Panc1 (cell line): ENCODE data around the gene ABCG1. TPM values are rescaled to one million over a fixed set of nuclear protein-coding genes. Genes with fewer than 3 reads are reported as not detected.

Experiments used
- ATAC-seq: fragments of 200-7000 bp; cut with Tn5 transposase; 2 replicates; pipeline ENCODE4 v1.9.1; 2020; ENCODE audit warnings: mild to moderate bottlenecking, moderate library complexity
- BruUV-seq: library from RNA; stranded (reverse); fragments of 400-500 nt; replicated peaks from 2 replicates; lab custom pipeline; 2021; lab: Mats Ljungman, UMichigan
- CTCF ChIA-PET: fragments of 300-600 bp; sonication (Branson Sonifier 250); formaldehyde crosslinking; loops from one replicate; lab custom pipeline; 2022; ENCODE audit warnings: antibody characterized with exemption; lab: Charles Lee
- POLR2A ChIA-PET: fragments of 300-600 bp; sonication (Branson Sonifier 250); formaldehyde crosslinking; loops from one replicate; lab custom pipeline; 2022; ENCODE audit warnings: antibody characterized with exemption; lab: Charles Lee
- DNase-seq: peaks from one replicate; pipeline ENCODE4 v3.0.0-alpha.2; 2010; ENCODE audit warnings: low read depth, low spot score
- H3K27ac ChIP-seq: 2 replicates; pipeline ENCODE4 v1.5.1; 2011; ENCODE audit warnings: mild to moderate bottlenecking, low read length, inconsistent platforms
- H3K27me3 ChIP-seq: fragments of 200-500 bp; sonication (Bioruptor generic); 2 replicates; pipeline ENCODE4 v1.6.0; 2014; ENCODE audit warnings: low read length, inconsistent platforms; ENCODE audit not compliant: control insufficient read depth, insufficient read depth
- H3K36me3 ChIP-seq: fragments of 200-500 bp; sonication (Bioruptor generic); 2 replicates; pipeline ENCODE4 v1.5.1; 2014; ENCODE audit warnings: inconsistent platforms, mild to moderate bottlenecking, low read length, moderate library complexity; ENCODE audit not compliant: control insufficient read depth, insufficient read depth
- H3K4me1 ChIP-seq: 2 replicates; pipeline ENCODE4 v1.5.1; 2011; ENCODE audit warnings: inconsistent platforms, mild to moderate bottlenecking, low read length, moderate library complexity; ENCODE audit not compliant: control insufficient read depth, insufficient read depth
- H3K4me3 ChIP-seq, 2 experiments: 2 replicates each; pipeline ENCODE4 v1.5.1; 2011 to 2012; ENCODE audit warnings: low read depth in 2 of 2, low read length in 2 of 2, mild to moderate bottlenecking in 2 of 2, inconsistent platforms in 1 of 2, moderate library complexity in 1 of 2
- H3K9me3 ChIP-seq: fragments of 200-500 bp; sonication (Bioruptor generic); 2 replicates; pipeline ENCODE4 v1.5.1; 2014; ENCODE audit warnings: low read depth, mild to moderate bottlenecking, inconsistent platforms, low read length, moderate library complexity; ENCODE audit not compliant: control insufficient read depth, insufficient read depth
- POLR2AphosphoS5 ChIP-seq: IDR thresholded peaks from 2 replicates; pipeline ENCODE4 v1.6.1; 2012; ENCODE audit warnings: mild to moderate bottlenecking, low read depth, low read length, moderate library complexity
- SIN3A ChIP-seq: IDR thresholded peaks from 2 replicates; pipeline ENCODE4 v1.6.1; 2012; ENCODE audit warnings: low read depth, mild to moderate bottlenecking, low read length, moderate library complexity, borderline replicate concordance; ENCODE audit not compliant: insufficient read depth
- TCF7L2 ChIP-seq: IDR thresholded peaks from 2 replicates; pipeline ENCODE4 v1.6.1; 2011; ENCODE audit warnings: mild to moderate bottlenecking, low read depth, low read length, inconsistent platforms
- in situ Hi-C: cut with HindIII; loops from 2 replicates; pipeline ENCODE4 v1.10.0; 2016; ENCODE audit warnings: low sequenced_read_pairs, low pct_unique_long_range_greater_than_20kb
- intact Hi-C: fragments of 100-400 bp; cut with micrococcal nuclease; formaldehyde crosslinking; loops from one replicate; pipeline ENCODE4 v1.10.0; 2022; ENCODE audit not compliant: unreplicated experiment
- total RNA-seq: library from RNA; stranded (reverse); gene quantifications from one replicate; pipeline ENCODE4 v1.2.1, GENCODE V29; 2021; ENCODE audit not compliant: unreplicated experiment
- TF ChIP-seq, protein P1 (sequence below): fragments of 450-650 bp; IDR thresholded peaks from 2 replicates; pipeline ENCODE4 v1.5.1; 2017; ENCODE audit warnings: mild to moderate bottlenecking
- TF ChIP-seq, protein P2 (sequence below), 2 experiments: IDR thresholded peaks; 2 replicates each; pipeline ENCODE4 v1.6.1; 2011 to 2012; ENCODE audit warnings: low read depth in 2 of 2, control low read depth in 1 of 2, low read length in 1 of 2, mild to moderate bottlenecking in 1 of 2, moderate library complexity in 1 of 2; ENCODE audit not compliant: insufficient read depth in 1 of 2

ABCG1 gene
- total RNA-seq, 1 experiment from 2014 or later: 0.80 TPM

GRCh38 chr21:42337830-42338728, 119.1 kb downstream of the ABCG1 start:
- ChIA-PET POLR2A (no interaction called here), CTCF (interaction anchor here (0.6 to 1.6 kb wide), 2 partner anchors 29 to 35 kb away, joined by 4 to 6 read pairs; no protein-coding TSS in a partner anchor)
- no peaks in the 10 kb centered on the region for H3K4me1 ChIP-seq
- TF ChIP-seq TCF7L2: no peak
- H3K27me3 ChIP-seq: no peaks in the 10 kb centered on the region
- intact Hi-C loops: no loop called here
- BruUV-seq: no TSS peak
- ATAC-seq: peak; percentile 70; the same call in 1 of the 2 replicates
- no peak overlapping the region for H3K4me3 ChIP-seq
- DNase-seq: peak; percentile 15
- H3K36me3 ChIP-seq: no peaks in the 10 kb centered on the region
- no peaks in the 10 kb centered on the region for H3K9me3 ChIP-seq
- in situ Hi-C loops: no loop called here
- no peak overlapping the region for H3K27ac ChIP-seq

GRCh38 chr21:42338729-42339715, 120.1 kb downstream of the ABCG1 start:
- no peak for DNase-seq
- Histone ChIP-seq H3K27ac (no peak overlapping the region), H3K9me3 (no peaks in the 10 kb centered on the region), H3K36me3 (no peaks in the 10 kb centered on the region), H3K4me1 (no peaks in the 10 kb centered on the region), H3K4me3 (no peak overlapping the region), H3K27me3 (no peaks in the 10 kb centered on the region)
- BruUV-seq: no TSS peak
- no peak for ATAC-seq
- in situ Hi-C loops: no loop called here
- intact Hi-C loops: no loop called here
- CTCF ChIA-PET: no interaction called here
- no peak for TF ChIP-seq SIN3A
- TF ChIP-seq TCF7L2: no peak
- TF ChIP-seq, protein P1, sequence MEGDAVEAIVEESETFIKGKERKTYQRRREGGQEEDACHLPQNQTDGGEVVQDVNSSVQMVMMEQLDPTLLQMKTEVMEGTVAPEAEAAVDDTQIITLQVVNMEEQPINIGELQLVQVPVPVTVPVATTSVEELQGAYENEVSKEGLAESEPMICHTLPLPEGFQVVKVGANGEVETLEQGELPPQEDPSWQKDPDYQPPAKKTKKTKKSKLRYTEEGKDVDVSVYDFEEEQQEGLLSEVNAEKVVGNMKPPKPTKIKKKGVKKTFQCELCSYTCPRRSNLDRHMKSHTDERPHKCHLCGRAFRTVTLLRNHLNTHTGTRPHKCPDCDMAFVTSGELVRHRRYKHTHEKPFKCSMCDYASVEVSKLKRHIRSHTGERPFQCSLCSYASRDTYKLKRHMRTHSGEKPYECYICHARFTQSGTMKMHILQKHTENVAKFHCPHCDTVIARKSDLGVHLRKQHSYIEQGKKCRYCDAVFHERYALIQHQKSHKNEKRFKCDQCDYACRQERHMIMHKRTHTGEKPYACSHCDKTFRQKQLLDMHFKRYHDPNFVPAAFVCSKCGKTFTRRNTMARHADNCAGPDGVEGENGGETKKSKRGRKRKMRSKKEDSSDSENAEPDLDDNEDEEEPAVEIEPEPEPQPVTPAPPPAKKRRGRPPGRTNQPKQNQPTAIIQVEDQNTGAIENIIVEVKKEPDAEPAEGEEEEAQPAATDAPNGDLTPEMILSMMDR: no peak
- TF ChIP-seq POLR2AphosphoS5: no peak
- TF ChIP-seq, protein P2, sequence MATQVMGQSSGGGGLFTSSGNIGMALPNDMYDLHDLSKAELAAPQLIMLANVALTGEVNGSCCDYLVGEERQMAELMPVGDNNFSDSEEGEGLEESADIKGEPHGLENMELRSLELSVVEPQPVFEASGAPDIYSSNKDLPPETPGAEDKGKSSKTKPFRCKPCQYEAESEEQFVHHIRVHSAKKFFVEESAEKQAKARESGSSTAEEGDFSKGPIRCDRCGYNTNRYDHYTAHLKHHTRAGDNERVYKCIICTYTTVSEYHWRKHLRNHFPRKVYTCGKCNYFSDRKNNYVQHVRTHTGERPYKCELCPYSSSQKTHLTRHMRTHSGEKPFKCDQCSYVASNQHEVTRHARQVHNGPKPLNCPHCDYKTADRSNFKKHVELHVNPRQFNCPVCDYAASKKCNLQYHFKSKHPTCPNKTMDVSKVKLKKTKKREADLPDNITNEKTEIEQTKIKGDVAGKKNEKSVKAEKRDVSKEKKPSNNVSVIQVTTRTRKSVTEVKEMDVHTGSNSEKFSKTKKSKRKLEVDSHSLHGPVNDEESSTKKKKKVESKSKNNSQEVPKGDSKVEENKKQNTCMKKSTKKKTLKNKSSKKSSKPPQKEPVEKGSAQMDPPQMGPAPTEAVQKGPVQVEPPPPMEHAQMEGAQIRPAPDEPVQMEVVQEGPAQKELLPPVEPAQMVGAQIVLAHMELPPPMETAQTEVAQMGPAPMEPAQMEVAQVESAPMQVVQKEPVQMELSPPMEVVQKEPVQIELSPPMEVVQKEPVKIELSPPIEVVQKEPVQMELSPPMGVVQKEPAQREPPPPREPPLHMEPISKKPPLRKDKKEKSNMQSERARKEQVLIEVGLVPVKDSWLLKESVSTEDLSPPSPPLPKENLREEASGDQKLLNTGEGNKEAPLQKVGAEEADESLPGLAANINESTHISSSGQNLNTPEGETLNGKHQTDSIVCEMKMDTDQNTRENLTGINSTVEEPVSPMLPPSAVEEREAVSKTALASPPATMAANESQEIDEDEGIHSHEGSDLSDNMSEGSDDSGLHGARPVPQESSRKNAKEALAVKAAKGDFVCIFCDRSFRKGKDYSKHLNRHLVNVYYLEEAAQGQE (IDR thresholded peaks at IDR 0.05; ENCODE audit: insufficient read depth in 1 of 2, low read depth in 2 of 2, low read length in 1 of 2): no peak
- POLR2A ChIA-PET: no interaction called here
